PC-9 (cell line): Measurements from ENCODE around the gene LZTS3. TPM values are rescaled to one million over a fixed set of nuclear protein-coding genes. Genes with fewer than 3 reads are reported as not detected.

ENCODE experiments used
- BruUV-seq: library from RNA; stranded (reverse); fragments of 400-500 nt; replicated peaks from 2 replicates; lab custom pipeline; 2021; lab: Mats Ljungman, UMichigan
- CTCF ChIA-PET: fragments of 300-600 bp; sonication (Branson Sonifier 250); formaldehyde crosslinking; loops from one replicate; lab custom pipeline; 2022; ENCODE audit warnings: antibody characterized with exemption; lab: Charles Lee
- POLR2A ChIA-PET: fragments of 300-600 bp; sonication (Branson Sonifier 250); formaldehyde crosslinking; loops from one replicate; lab custom pipeline; 2022; ENCODE audit warnings: antibody characterized with exemption; ENCODE audit not compliant: unreplicated experiment; lab: Charles Lee
- DNase-seq, 2 experiments: peaks; one replicate each; pipeline versions ENCODE4 v3.0.0 to v3.0.0-alpha.2; 2015 to 2022; ENCODE audit warnings: mixed read lengths in 1 of 2
- H2AFZ ChIP-seq: fragments of 200-600 bp; sonication (generic); 2 replicates; pipeline ENCODE4 v1.8.1; 2017; ENCODE audit warnings: antibody characterized with exemption
- H3F3A ChIP-seq: fragments of 200-600 bp; sonication (generic); 2 replicates; pipeline ENCODE4 v1.8.1; 2017; ENCODE audit warnings: antibody characterized with exemption, mild to moderate bottlenecking, low read depth; ENCODE audit not compliant: insufficient read depth
- H3K27ac ChIP-seq: fragments of 200-600 bp; sonication (generic); 2 replicates; pipeline ENCODE4 v1.6.1; 2016; ENCODE audit warnings: mixed run types
- H3K27me3 ChIP-seq: fragments of 200-600 bp; sonication (generic); 2 replicates; pipeline ENCODE4 v1.6.1; 2016; ENCODE audit warnings: low read depth, mixed run types; ENCODE audit not compliant: insufficient read depth
- H3K36me3 ChIP-seq: fragments of 200-600 bp; sonication (generic); 2 replicates; pipeline ENCODE4 v1.6.1; 2016; ENCODE audit warnings: low read depth, mixed run types
- H3K4me1 ChIP-seq: fragments of 200-600 bp; sonication (generic); replicated peaks from 2 replicates; pipeline ENCODE4 v1.6.1; 2016; ENCODE audit warnings: mixed run types; ENCODE audit not compliant: insufficient read depth
- H3K4me2 ChIP-seq: fragments of 200-600 bp; sonication (generic); 2 replicates; pipeline ENCODE4 v1.6.1; 2017; ENCODE audit warnings: mixed run types
- H3K4me3 ChIP-seq: fragments of 200-600 bp; sonication (generic); 2 replicates; pipeline ENCODE4 v1.6.1; 2016; ENCODE audit warnings: mixed run types
- H3K79me2 ChIP-seq: fragments of 200-600 bp; sonication (generic); 2 replicates; pipeline ENCODE4 v1.6.1; 2017; ENCODE audit warnings: low read depth, mixed run types
- H3K9me2 ChIP-seq: fragments of 200-600 bp; sonication (generic); 2 replicates; pipeline ENCODE4 v1.8.1; 2017; ENCODE audit warnings: mild to moderate bottlenecking; ENCODE audit not compliant: insufficient read depth
- H3K9me3 ChIP-seq: fragments of 200-600 bp; sonication (generic); 2 replicates; pipeline ENCODE4 v1.8.1; 2016; ENCODE audit warnings: low read depth; ENCODE audit not compliant: insufficient read depth
- H4K20me1 ChIP-seq: fragments of 200-600 bp; sonication (generic); 2 replicates; pipeline ENCODE4 v1.8.1; 2017; ENCODE audit not compliant: insufficient read depth
- CTCF ChIP-seq: fragments of 200-600 bp; sonication (generic); conservative IDR thresholded peaks from 2 replicates; pipeline ENCODE4 v1.6.1; 2017; ENCODE audit warnings: mixed run types, antibody characterized with exemption, mild to moderate bottlenecking, moderate library complexity
- EZH2 ChIP-seq: fragments of 200-600 bp; sonication (generic); IDR thresholded peaks from 2 replicates; pipeline ENCODE4 v1.8.0; 2017; ENCODE audit warnings: antibody characterized with exemption, low read depth
- intact Hi-C: fragments of 100-400 bp; cut with micrococcal nuclease; formaldehyde crosslinking; loops from one replicate; pipeline ENCODE4 v1.10.0; 2022; ENCODE audit not compliant: unreplicated experiment
- total RNA-seq: library from RNA; stranded (reverse); gene quantifications from 2 replicates; pipeline ENCODE4 v1.2.3, GENCODE V29; 2021

The LZTS3 gene
- total RNA-seq, 1 experiment from 2014 or later, result 10.4 TPM

- no peak for TF ChIP-seq CTCF
- no peak for TF ChIP-seq EZH2
- Histone ChIP-seq H3K4me3 (no peak overlapping the region), H2AFZ (no peak overlapping the region), H3K4me2 (no peak overlapping the region), H3K27ac (peak overlapping the region; percentile 50), H3F3A (no peaks in the 10 kb centered on the region), H3K9me2 (no peaks in the 10 kb centered on the region), H3K36me3 (no peaks in the 10 kb centered on the region), H3K27me3 (no peaks in the 10 kb centered on the region), H3K79me2 (no peaks in the 10 kb centered on the region), H3K9me3 (no peaks in the 10 kb centered on the region), H4K20me1 (no peaks in the 10 kb centered on the region), H3K4me1 (0 out of 2 replicates have a peak, but pooled peaks cover 7% of the 10 kb centered on the region)
- BruUV-seq, result no TSS peak
- intact Hi-C loops, result no loop called here
- DNase-seq, result no peak
- ChIA-PET CTCF (no interaction called here), POLR2A (no interaction called here)
Observed at GRCh38 chr20:3123542-3123941, 49.8 kb downstream of the LZTS3 start.

- no peaks in the 10 kb centered on the region for H3F3A ChIP-seq
- H3K36me3 ChIP-seq, result no peaks in the 10 kb centered on the region
- H3K9me3 ChIP-seq, result no peaks in the 10 kb centered on the region
- no peak overlapping the region for H2AFZ ChIP-seq
- intact Hi-C loops, result no loop called here
- 0 out of 2 replicates have a peak, but pooled peaks cover 7% of the 10 kb centered on the region for H3K4me1 ChIP-seq
- H3K9me2 ChIP-seq, result no peaks in the 10 kb centered on the region
- peak overlapping the region; percentile 50 for H3K27ac ChIP-seq
- H3K4me3 ChIP-seq, result no peak overlapping the region
- no peak for DNase-seq
- TF ChIP-seq EZH2 (no peak), CTCF (no peak)
- POLR2A ChIA-PET, result no interaction called here
- no peak overlapping the region for H3K4me2 ChIP-seq
- no peaks in the 10 kb centered on the region for H4K20me1 ChIP-seq
- no peaks in the 10 kb centered on the region for H3K27me3 ChIP-seq
- no TSS peak for BruUV-seq
- no peaks in the 10 kb centered on the region for H3K79me2 ChIP-seq
- CTCF ChIA-PET, result interaction anchor here (0.5 kb wide), 1 partner anchor 11 kb away, joined by 3 read pairs; no protein-coding TSS in a partner anchor
Observed at GRCh38 chr20:3121955-3122610, 51.3 kb downstream of the LZTS3 start.

- intact Hi-C loops, result no loop called here
- BruUV-seq, result no TSS peak
- POLR2A ChIA-PET, result no interaction called here
Observed at GRCh38 chr20:3121271-3121911, 52.0 kb downstream of the LZTS3 start.

More at GRCh38 chr20:3121271-3121911, 52.0 kb downstream of the LZTS3 start:
- H3K79me2 ChIP-seq, result no peaks in the 10 kb centered on the region
- no peaks in the 10 kb centered on the region for H3K9me3 ChIP-seq
- no peak overlapping the region for H2AFZ ChIP-seq
- no peak for DNase-seq
- no peaks in the 10 kb centered on the region for H3K9me2 ChIP-seq
- no peaks in the 10 kb centered on the region for H3K36me3 ChIP-seq
- H3K4me3 ChIP-seq, result no peak overlapping the region
- 0 out of 2 replicates have a peak, but pooled peaks cover 7% of the 10 kb centered on the region for H3K4me1 ChIP-seq
- no peak for TF ChIP-seq CTCF
- TF ChIP-seq EZH2, result no peak
- no peak overlapping the region for H3K4me2 ChIP-seq
- H3K27me3 ChIP-seq, result no peaks in the 10 kb centered on the region
- 0 out of 2 replicates have a peak, but pooled peaks cover 1% of the 10 kb centered on the region for H4K20me1 ChIP-seq
- no peaks in the 10 kb centered on the region for H3F3A ChIP-seq
- CTCF ChIA-PET, result no interaction called here
- no peak overlapping the region for H3K27ac ChIP-seq
